NCI-H748 (cell line): ENCODE results near the gene EPAS1.

Source experiments
- DNase-seq: peaks from one replicate; lab custom pipeline; 2025; ENCODE audit not compliant: unreplicated experiment; lab: John Stamatoyannopoulos, UW

The EPAS1 gene

DNA sequence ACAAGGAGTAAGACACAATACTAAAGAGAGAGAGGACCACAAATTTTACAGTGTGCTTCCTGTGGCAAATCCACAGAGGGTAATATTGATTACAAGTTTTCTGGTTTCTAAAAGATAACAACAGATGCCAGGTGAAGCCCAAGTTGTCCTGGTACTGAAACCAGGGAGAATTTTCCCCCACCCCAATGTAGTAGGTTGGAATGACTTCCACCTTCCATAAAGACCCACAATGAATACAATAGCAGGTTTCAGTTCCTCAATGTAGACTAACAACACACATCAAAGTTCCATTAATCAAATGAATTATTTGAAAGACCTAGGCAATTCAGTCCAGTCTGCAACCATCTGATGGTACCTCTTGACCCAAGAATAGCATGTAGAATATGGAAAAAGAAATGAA is 138.1 kb downstream of the EPAS1 start:
- DNase-seq = no peak

DNA sequence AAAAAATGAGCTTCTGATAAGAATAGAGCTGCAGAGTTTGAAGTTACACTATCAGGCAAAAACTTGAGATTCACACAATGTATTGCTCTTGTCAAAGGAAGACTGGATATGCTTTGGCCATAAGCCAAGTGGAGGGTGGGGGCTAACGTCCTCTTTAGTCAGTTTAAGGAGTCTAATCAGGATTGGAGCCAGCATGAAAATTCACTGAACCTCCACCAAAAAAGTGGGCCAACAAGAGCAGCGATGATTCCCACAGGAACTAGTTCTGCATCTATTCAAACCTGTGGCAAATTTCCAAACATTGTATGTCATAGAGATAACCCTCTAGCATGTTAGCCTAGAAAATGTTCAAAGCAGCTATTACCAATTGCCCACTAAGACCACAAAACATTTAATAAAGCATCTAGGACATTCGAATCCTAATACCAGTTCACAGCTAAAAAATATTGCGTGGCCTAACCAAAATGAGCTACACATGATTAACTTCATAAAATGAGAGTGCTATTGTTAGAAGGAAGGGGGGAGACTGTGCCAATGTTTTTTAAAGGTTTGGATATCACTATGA is 138.7 kb downstream of the EPAS1 start:
- no peak for DNase-seq
